GM21737 (cell line): ENCODE results near the gene MTUS2.

Source experiments
- ATAC-seq: cut with Tn5 transposase; IDR thresholded peaks from one replicate; pipeline ENCODE4 v1.9.1; 2021; ENCODE audit warnings: mild to moderate bottlenecking, moderate library complexity; ENCODE audit not compliant: unreplicated experiment

The MTUS2 gene

GRCh38 chr13:28856287-28856686 is 36.1 kb downstream of the MTUS2 start:
- no peak for ATAC-seq

- ATAC-seq, result no peak
Measured at GRCh38 chr13:28859069-28859468, 38.9 kb downstream of the MTUS2 start.

GRCh38 chr13:28859717-28860116 is 39.6 kb downstream of the MTUS2 start:
- no peak for ATAC-seq

GRCh38 chr13:28864544-28864943 is 44.4 kb downstream of the MTUS2 start:
- ATAC-seq, result no peak

- no peak for ATAC-seq
Measured at GRCh38 chr13:28865149-28865744, 45.1 kb downstream of the MTUS2 start.

- ATAC-seq, result no peak
Measured at GRCh38 chr13:28865951-28866350, 45.8 kb downstream of the MTUS2 start.

- ATAC-seq, result no peak
Measured at GRCh38 chr13:28866932-28867331, 46.8 kb downstream of the MTUS2 start.

- ATAC-seq, result no peak
Measured at GRCh38 chr13:28867564-28867963, 47.4 kb downstream of the MTUS2 start.

GRCh38 chr13:28872427-28873176 is 52.5 kb downstream of the MTUS2 start:
- no peak for ATAC-seq

- no peak for ATAC-seq
Measured at GRCh38 chr13:28875846-28876615, 55.9 kb downstream of the MTUS2 start.

- no peak for ATAC-seq
Measured at GRCh38 chr13:28877408-28877807, 57.3 kb downstream of the MTUS2 start.

GRCh38 chr13:28885181-28885580 is 65.0 kb downstream of the MTUS2 start:
- no peak for ATAC-seq

GRCh38 chr13:28889086-28889732 is 69.1 kb downstream of the MTUS2 start:
- ATAC-seq, result no peak

GRCh38 chr13:28890712-28891111 is 70.6 kb downstream of the MTUS2 start:
- no peak for ATAC-seq

GRCh38 chr13:28918030-28918429 is 97.9 kb downstream of the MTUS2 start:
- ATAC-seq, result no peak

- no peak for ATAC-seq
Measured at GRCh38 chr13:28922341-28922740, 102.2 kb downstream of the MTUS2 start.

- no peak for ATAC-seq
Measured at GRCh38 chr13:28935104-28935503, 115.0 kb downstream of the MTUS2 start.

GRCh38 chr13:28942906-28943305 is 122.8 kb downstream of the MTUS2 start:
- no peak for ATAC-seq

GRCh38 chr13:28953714-28954418 is 133.7 kb downstream of the MTUS2 start:
- ATAC-seq, result no peak

GRCh38 chr13:28954419-28954725 is 134.2 kb downstream of the MTUS2 start:
- no peak for ATAC-seq

- ATAC-seq, result no peak
Measured at GRCh38 chr13:28954810-28955209, 134.7 kb downstream of the MTUS2 start.
